IMR-90 (cell line): ENCODE measurements around the gene SLC30A9. TPM values are rescaled to one million over a fixed set of nuclear protein-coding genes. Genes with fewer than 3 reads are reported as not detected.

Experiments used
- ATAC-seq: fragments of 200-7000 bp; cut with Tn5 transposase; 2 replicates; pipeline ENCODE4 v1.9.1; 2020; ENCODE audit warnings: low read depth, mild to moderate bottlenecking, moderate library complexity
- BruUV-seq: library from RNA; stranded (reverse); fragments of 400-500 nt; replicated peaks from 2 replicates; lab custom pipeline; 2021; lab: Mats Ljungman, UMichigan
- CTCF ChIA-PET: fragments of 300-600 bp; formaldehyde crosslinking; extraction: SDS; loops from one replicate; lab custom pipeline; 2021; ENCODE audit warnings: antibody characterized with exemption; lab: Yijun Ruan, JAX
- POLR2A ChIA-PET: fragments of 300-600 bp; sonication (Branson Sonifier 250); formaldehyde crosslinking; loops from one replicate; lab custom pipeline; 2022; ENCODE audit warnings: antibody characterized with exemption; ENCODE audit not compliant: unreplicated experiment; lab: Charles Lee
- DNase-seq: peaks from one replicate; pipeline ENCODE4 v3.0.0; 2013
- H2AFZ ChIP-seq: replicated peaks from 2 replicates; pipeline ENCODE3; 2013; ENCODE audit warnings: low read length, mild to moderate bottlenecking; ENCODE audit not compliant: poor library complexity
- H2AK5ac ChIP-seq: 2 replicates; pipeline ENCODE4 v1.6.1; 2013; ENCODE audit warnings: low read depth, low read length, inconsistent platforms
- H2AK9ac ChIP-seq: replicated peaks from 2 replicates; pipeline ENCODE3; 2013; ENCODE audit warnings: mild to moderate bottlenecking, low read depth, low read length, moderate library complexity; ENCODE audit not compliant: poor library complexity
- H2BK120ac ChIP-seq: 2 replicates; pipeline ENCODE4 v1.6.1; 2013; ENCODE audit warnings: low read depth, low read length, inconsistent platforms
- H2BK15ac ChIP-seq: 3 replicates; pipeline ENCODE4 v1.6.1; 2013; ENCODE audit warnings: low read depth, low read length, inconsistent platforms
- H2BK20ac ChIP-seq: 2 replicates; pipeline ENCODE4 v1.6.1; 2013; ENCODE audit warnings: low read depth, mild to moderate bottlenecking, inconsistent platforms, low read length, moderate library complexity
- H2BK5ac ChIP-seq: 2 replicates; pipeline ENCODE4 v1.6.1; 2013; ENCODE audit warnings: mild to moderate bottlenecking, low read depth, low read length, inconsistent platforms; ENCODE audit not compliant: poor library complexity, severe bottlenecking
- H3K14ac ChIP-seq: replicated peaks from 2 replicates; pipeline ENCODE4 v1.6.1; 2013; ENCODE audit warnings: low read depth, low read length, inconsistent platforms
- H3K18ac ChIP-seq: 2 replicates; pipeline ENCODE4 v1.6.1; 2013; ENCODE audit warnings: low read depth, low read length, control low read depth
- H3K23ac ChIP-seq: 2 replicates; pipeline ENCODE4 v1.6.1; 2013; ENCODE audit warnings: low read depth, low read length, inconsistent platforms
- H3K27ac ChIP-seq: 2 replicates; pipeline ENCODE4 v1.5.1; 2013; ENCODE audit warnings: mild to moderate bottlenecking, control low read depth, low read length; ENCODE audit not compliant: insufficient read depth
- H3K27me3 ChIP-seq: 2 replicates; pipeline ENCODE4 v1.6.1; 2013; ENCODE audit warnings: low read length; ENCODE audit not compliant: control insufficient read depth, insufficient read depth
- H3K36me3 ChIP-seq: 2 replicates; pipeline ENCODE4 v1.6.1; 2013; ENCODE audit warnings: low read length, mixed read lengths; ENCODE audit not compliant: control insufficient read depth, insufficient read depth
- H3K4ac ChIP-seq: 2 replicates; pipeline ENCODE4 v1.6.1; 2013; ENCODE audit warnings: low read depth, low read length, inconsistent platforms
- H3K4me1 ChIP-seq: 2 replicates; pipeline ENCODE4 v1.6.1; 2013; ENCODE audit warnings: low read length, mixed read lengths; ENCODE audit not compliant: control insufficient read depth, insufficient read depth
- H3K4me2 ChIP-seq: 2 replicates; pipeline ENCODE4 v1.6.1; 2013; ENCODE audit warnings: low read depth, mild to moderate bottlenecking, control low read depth, low read length, moderate library complexity
- H3K4me3 ChIP-seq: 2 replicates; pipeline ENCODE4 v1.5.1; 2013; ENCODE audit warnings: low read depth, mild to moderate bottlenecking, control low read depth, low read length, moderate library complexity; ENCODE audit not compliant: insufficient read depth
- H3K56ac ChIP-seq: 2 replicates; pipeline ENCODE4 v1.6.1; 2013; ENCODE audit warnings: low read length, inconsistent platforms; ENCODE audit not compliant: insufficient read depth; ENCODE audit errors: extremely low read depth
- H3K79me1 ChIP-seq, 2 experiments: 2 replicates each; pipeline ENCODE4 v1.6.1; 2013; ENCODE audit warnings: low read length in 2 of 2, inconsistent platforms in 1 of 2, low read depth in 1 of 2
- H3K9ac ChIP-seq: 2 replicates; pipeline ENCODE4 v1.6.1; 2013; ENCODE audit warnings: low read depth, low read length, control low read depth
- H3K9me1 ChIP-seq: 2 replicates; pipeline ENCODE4 v1.6.1; 2013; ENCODE audit warnings: low read length, inconsistent platforms; ENCODE audit not compliant: insufficient read depth
- H3K9me3 ChIP-seq: 2 replicates; pipeline ENCODE4 v1.6.1; 2013; ENCODE audit warnings: low read length; ENCODE audit not compliant: control insufficient read depth, insufficient read depth
- H4K20me1 ChIP-seq: 2 replicates; pipeline ENCODE4 v1.6.1; 2013; ENCODE audit warnings: low read length, inconsistent platforms; ENCODE audit not compliant: insufficient read depth
- H4K5ac ChIP-seq: 2 replicates; pipeline ENCODE4 v1.6.1; 2013; ENCODE audit warnings: mild to moderate bottlenecking, low read depth, low read length, control low read depth
- H4K8ac ChIP-seq, 2 experiments: 2 replicates each; pipeline ENCODE4 v1.6.1; 2013; ENCODE audit warnings: low read depth in 2 of 2, low read length in 2 of 2, control low read depth in 1 of 2, inconsistent platforms in 1 of 2
- H4K91ac ChIP-seq: 2 replicates; pipeline ENCODE4 v1.6.1; 2013; ENCODE audit warnings: low read depth, low read length, inconsistent platforms; ENCODE audit not compliant: insufficient read depth
- BHLHE40 ChIP-seq: fragments of 150-350 bp; IDR thresholded peaks from 2 replicates; pipeline ENCODE4 v1.6.1; 2016; ENCODE audit warnings: mild to moderate bottlenecking, low read depth, low read length
- MAZ ChIP-seq: IDR thresholded peaks from 2 replicates; pipeline ENCODE4 v1.6.1; 2012; ENCODE audit warnings: low read depth, mild to moderate bottlenecking, low read length, improper control_type of control experiment, moderate library complexity, borderline replicate concordance
- NFE2L2 ChIP-seq: fragments of 150-350 bp; IDR thresholded peaks from 2 replicates; pipeline ENCODE4 v1.6.1; 2016; ENCODE audit warnings: low read depth, mild to moderate bottlenecking, low read length
- POLR2A ChIP-seq: IDR thresholded peaks from 2 replicates; pipeline ENCODE4 v1.6.1; 2012; ENCODE audit warnings: mild to moderate bottlenecking, low read depth, low read length
- RAD21 ChIP-seq: IDR thresholded peaks from 2 replicates; pipeline ENCODE4 v1.6.1; 2012; ENCODE audit warnings: low read length, improper control_type of control experiment
- RCOR1 ChIP-seq: IDR thresholded peaks from 2 replicates; pipeline ENCODE4 v1.6.1; 2012; ENCODE audit warnings: mild to moderate bottlenecking, low read length, improper control_type of control experiment; ENCODE audit not compliant: insufficient replicate concordance
- WGBS, 2 experiments: methylation state at CpG; one replicate each; pipeline versions ENCODE4 v1.1.5 to v1.1.7; 2013; ENCODE audit warnings: missing lambda C conversion rate in 2 of 2; ENCODE audit not compliant: insufficient read length in 1 of 2; ENCODE audit errors: extremely low coverage in 2 of 2; 5-methylcytosine and 5-hydroxymethylcytosine counted together
- dilution Hi-C: fragments of 300-500 bp; cut with HindIII; formaldehyde crosslinking; loops from one replicate; pipeline ENCODE4 v1.14.3; 2018; ENCODE audit warnings: low sequenced_read_pairs; ENCODE audit not compliant: unreplicated experiment
- in situ Hi-C: fragments of 300-500 bp; cut with MboI; formaldehyde crosslinking; loops from 3 replicates; pipeline ENCODE4 v1.14.3; 2019; ENCODE audit warnings: low sequenced_read_pairs, inconsistent platforms, mixed read lengths
- intact Hi-C: fragments of 100-400 bp; cut with micrococcal nuclease; formaldehyde crosslinking; loops from 2 replicates; pipeline ENCODE4 v1.10.0; 2022
- polyA plus RNA-seq, 3 experiments: library from polyadenylated mRNA; depleted of rRNA; stranded (reverse); fragments of >200 nt; gene quantifications; 2 replicates each; pipeline ENCODE4 v1.2.3, GENCODE V29; 2012; ENCODE audit warnings: low replicate concordance in 1 of 3
- total RNA-seq: library from RNA; depleted of rRNA; stranded (reverse); fragments of >200 nt; gene quantifications from 2 replicates; pipeline ENCODE4 v1.2.3, GENCODE V29; 2012

Gene SLC30A9
- total and polyA plus RNA-seq, 2 of the 4 experiments (the other 2 are of a cell fraction): 32.0 to 72.6 TPM

GRCh38 chr4:42133006-42133405 is 142.7 kb downstream of the SLC30A9 start:
- H3K14ac ChIP-seq: no peak overlapping the region
- H4K91ac ChIP-seq: no peak overlapping the region
- no peak overlapping the region for H4K5ac ChIP-seq
- ChIA-PET POLR2A (no interaction called here), CTCF (no interaction called here)
- TF ChIP-seq NFE2L2 (no peak), RAD21 (no peak), BHLHE40 (no peak), POLR2A (no peak), MAZ (no peak), RCOR1 (no peak)
- no peak overlapping the region for H2AK5ac ChIP-seq
- H2BK120ac ChIP-seq: no peak overlapping the region
- H3K4me1 ChIP-seq: no peaks in the 10 kb centered on the region
- H3K23ac ChIP-seq: no peak overlapping the region
- H3K4ac ChIP-seq: no peak overlapping the region
- no peak overlapping the region for H3K18ac ChIP-seq
- H3K27ac ChIP-seq: no peak overlapping the region
- ATAC-seq (no peak), DNase-seq (no peak)
- H2BK20ac ChIP-seq: no peak overlapping the region
- no peak overlapping the region for H2AK9ac ChIP-seq
- H3K9me1 ChIP-seq: no peaks in the 10 kb centered on the region
- WGBS, 2 experiments: no CpG with 5 or more reads among the region's 1 CpG
- in situ Hi-C loops (no loop called here), intact Hi-C loops (no loop called here), dilution Hi-C loops (no loop called here)
- no peaks in the 10 kb centered on the region for H3K79me1 ChIP-seq
- no peaks in the 10 kb centered on the region for H4K20me1 ChIP-seq
- no peak overlapping the region for H2BK5ac ChIP-seq
- H3K9me3 ChIP-seq: no peaks in the 10 kb centered on the region
- H3K4me2 ChIP-seq: no peak overlapping the region
- H4K8ac ChIP-seq: no peak overlapping the region
- no peak overlapping the region for H2AFZ ChIP-seq
- no TSS peak for BruUV-seq
- no peak overlapping the region for H3K9ac ChIP-seq
- H3K27me3 ChIP-seq: no peaks in the 10 kb centered on the region
- H3K56ac ChIP-seq: no peak overlapping the region
- H3K36me3 ChIP-seq: no peaks in the 10 kb centered on the region
- no peak overlapping the region for H3K4me3 ChIP-seq
- H2BK15ac ChIP-seq: no peak overlapping the region
